MV-4-11 (cell line): ENCODE results near the gene TBC1D24.
"Not testable (repeated sequence)": the region's sequence is repeated elsewhere in the genome, so short reads cannot be mapped to it uniquely, and the experiment has no call there.

Experiments used
- DNase-seq: peaks from one replicate; lab custom pipeline; 2025; lab: John Stamatoyannopoulos, UW

TBC1D24 gene

DNA sequence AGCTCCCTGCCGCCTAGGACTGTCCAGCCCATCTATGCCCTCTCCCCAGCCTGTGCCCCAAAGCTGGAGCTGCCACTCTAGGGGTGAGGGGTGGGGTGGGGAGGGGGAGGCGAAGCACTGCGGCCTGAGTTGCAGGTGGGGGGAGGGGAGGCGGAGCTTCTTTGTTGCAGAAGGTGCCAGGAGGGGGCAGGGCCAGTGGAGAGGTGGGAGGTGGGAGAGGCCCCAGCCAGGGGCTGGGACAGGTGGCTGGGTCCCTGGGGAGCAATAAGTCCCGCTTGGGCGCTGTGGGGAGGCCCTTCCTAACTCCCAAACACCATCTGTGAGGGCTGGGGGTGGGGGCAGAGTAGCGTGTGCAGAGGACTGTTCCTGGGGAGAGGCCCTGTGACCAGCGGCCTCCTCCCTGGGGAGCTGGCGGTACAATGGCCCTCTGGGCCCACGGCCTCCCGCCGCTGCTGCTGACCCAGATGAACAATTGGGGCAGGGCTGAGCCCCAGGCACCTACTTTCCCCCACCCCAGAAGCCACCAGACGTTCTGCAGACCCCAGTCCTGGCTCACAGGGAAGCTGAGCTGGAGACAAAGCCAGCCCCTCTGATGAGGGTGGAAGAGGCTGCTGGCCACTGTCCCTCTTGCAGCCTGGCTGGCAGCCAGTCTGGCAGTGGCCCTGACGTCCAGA, 6.1 kb upstream of the TBC1D24 start:
- DNase-seq, result no peak

DNA sequence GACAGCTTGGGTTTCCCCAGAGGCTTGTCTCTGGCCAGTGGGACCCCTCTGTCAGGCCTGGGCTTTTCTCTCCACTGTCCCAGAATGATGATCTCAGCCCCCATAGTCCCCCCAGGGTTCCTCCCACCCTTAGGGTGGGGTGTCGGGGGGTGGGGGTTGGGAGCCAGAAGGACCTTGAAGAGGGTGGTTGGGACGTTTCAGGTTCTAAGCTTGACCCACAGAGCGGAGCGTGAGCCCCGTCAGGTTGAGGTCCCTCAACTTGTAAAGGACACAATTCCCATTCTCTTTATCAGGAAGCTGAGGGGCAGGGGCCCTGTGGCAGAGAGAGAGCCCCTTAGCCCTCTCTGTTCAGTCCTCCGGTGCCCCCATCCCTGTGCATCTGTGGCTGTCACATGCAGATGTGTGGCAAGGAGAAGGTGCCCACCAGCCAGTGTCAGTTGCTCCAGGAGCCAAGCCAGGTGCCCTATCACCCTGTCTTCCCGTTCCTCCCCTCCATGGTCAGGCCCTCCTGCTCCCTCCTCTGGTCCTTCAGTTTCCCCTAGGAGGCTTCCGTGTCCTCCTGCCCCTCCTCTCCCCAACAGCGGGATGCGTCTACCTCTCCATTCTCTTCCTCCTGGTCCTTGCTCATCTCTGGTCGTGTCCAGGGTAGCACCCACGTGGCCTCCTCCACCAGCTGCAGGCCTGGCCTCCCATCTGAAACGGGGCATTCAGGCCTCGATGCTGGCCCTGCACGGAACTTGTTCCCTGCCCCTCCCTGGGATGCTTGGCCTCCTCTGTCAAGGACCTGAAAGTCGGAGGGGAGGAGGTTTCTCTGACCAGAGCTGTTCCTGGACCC, 5.3 kb upstream of the TBC1D24 start:
- DNase-seq, result no peak

DNA sequence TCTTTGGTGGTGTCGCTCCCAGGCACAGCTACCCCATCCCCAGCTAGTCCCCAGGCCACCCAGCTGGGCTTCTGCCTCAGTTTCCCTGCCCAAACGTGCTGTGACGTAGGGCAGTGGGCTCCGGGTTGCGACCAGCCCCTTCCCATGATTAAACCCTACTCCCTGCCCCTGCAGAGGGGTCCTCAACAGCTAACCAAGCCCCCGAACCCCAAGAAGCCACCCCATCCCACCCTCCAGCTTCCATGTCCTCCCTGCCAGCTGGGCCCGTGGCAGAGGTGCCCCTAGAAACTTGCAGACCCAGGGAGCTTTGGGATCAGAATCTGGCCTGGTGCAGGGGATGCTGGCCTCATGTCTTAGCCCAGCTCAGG, 4.7 kb upstream of the TBC1D24 start:
- no peak for DNase-seq

DNA sequence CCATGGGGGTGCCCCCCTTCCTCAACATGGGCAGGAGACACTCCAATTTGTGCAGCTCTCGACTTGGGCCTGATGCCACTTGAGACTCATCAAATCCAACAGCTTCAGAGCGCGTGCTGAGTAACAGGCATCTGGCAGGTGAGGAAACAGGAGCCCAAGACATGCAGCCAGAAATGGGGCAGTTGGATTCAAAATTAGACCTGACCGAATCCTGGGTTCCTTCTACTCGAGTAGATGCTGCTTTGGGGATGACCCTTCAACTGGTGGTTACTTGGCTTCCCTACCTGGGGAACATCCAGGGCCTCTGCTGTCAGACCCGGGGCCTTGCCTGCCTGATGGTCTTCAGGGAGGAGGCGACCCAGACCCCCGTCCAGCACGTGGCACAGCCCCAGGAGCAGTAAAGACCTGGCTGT, 4.3 kb upstream of the TBC1D24 start:
- no peak for DNase-seq

DNA sequence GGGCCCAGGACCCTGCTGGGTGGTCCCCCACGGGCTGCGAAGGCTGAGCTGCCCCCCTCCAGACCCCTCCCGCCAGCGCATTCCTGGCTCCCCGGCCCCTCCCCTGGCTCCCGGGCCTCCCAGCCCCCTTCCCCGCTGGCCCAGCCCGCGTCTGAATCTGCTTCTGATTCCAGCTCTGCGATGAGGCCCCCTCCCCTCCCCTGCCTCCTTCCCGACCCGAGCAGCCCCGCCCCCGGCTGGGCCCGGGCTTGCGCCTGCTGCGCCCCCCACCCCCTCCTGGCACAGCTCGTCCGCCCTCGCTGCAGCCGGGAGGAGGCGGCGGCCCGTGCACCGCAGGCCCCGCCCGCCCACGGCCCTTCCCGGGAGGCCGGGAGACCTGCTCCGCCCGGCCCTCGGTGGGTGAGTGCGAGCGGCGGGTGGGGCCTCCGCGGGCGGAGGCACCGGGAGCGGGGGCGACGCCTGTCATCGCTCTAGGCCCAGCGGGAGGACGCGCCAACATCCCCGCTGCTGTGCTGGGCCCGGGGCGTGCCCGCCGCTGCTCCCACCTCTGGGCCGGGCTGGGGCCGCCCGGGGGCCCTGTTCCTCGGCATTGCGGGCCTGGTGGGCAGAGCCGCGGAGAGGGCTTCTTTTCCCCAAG, 3.8 kb upstream of the TBC1D24 start, which contains the start of gene NTN3:
Gene NTN3, plus strand, starts transcription at position 282 of the 637 bp plus-strand sequence. CDS start 405 bp downstream, outside the sequence.
- no peak for DNase-seq

DNA sequence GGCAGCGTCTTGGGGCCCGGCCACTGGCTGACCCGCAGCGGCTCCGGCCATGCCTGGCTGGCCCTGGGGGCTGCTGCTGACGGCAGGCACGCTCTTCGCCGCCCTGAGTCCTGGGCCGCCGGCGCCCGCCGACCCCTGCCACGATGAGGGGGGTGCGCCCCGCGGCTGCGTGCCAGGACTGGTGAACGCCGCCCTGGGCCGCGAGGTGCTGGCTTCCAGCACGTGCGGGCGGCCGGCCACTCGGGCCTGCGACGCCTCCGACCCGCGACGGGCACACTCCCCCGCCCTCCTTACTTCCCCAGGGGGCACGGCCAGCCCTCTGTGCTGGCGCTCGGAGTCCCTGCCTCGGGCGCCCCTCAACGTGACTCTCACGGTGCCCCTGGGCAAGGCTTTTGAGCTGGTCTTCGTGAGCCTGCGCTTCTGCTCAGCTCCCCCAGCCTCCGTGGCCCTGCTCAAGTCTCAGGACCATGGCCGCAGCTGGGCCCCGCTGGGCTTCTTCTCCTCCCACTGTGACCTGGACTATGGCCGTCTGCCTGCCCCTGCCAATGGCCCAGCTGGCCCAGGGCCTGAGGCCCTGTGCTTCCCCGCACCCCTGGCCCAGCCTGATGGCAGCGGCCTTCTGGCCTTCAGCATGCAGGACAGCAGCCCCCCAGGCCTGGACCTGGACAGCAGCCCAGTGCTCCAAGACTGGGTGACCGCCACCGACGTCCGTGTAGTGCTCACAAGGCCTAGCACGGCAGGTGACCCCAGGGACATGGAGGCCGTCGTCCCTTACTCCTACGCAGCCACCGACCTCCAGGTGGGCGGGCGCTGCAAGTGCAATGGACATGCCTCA, 3.1 kb upstream of the TBC1D24 start:
- no peak for DNase-seq

DNA sequence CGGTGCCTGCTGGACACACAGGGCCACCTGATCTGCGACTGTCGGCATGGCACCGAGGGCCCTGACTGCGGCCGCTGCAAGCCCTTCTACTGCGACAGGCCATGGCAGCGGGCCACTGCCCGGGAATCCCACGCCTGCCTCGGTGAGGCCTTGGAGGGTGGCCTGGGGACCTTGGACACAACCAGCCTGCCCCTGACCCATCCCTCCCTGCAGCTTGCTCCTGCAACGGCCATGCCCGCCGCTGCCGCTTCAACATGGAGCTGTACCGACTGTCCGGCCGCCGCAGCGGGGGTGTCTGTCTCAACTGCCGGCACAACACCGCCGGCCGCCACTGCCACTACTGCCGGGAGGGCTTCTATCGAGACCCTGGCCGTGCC, 2.5 kb upstream of the TBC1D24 start:
- DNase-seq, result no peak

DNA sequence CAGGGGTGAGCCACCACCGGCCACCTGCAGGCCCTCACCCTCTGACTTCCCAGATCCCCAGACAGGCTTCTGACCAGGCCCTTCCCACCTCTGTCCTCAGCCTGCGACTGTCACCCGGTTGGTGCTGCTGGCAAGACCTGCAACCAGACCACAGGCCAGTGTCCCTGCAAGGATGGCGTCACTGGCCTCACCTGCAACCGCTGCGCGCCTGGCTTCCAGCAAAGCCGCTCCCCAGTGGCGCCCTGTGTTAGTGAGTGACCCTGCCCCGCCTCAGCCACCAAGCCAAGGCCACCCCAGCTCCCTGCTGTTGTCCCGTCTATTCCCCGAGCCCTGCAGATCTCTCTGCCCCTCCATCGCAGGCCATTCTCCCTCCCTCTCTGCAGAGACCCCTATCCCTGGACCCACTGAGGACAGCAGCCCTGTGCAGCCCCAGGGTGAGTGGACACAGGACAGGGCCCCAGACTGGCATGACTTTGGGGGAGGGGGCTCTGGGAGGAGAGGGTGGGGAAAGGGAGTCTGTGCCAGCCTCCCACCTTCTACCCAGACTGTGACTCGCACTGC, 2.0 kb upstream of the TBC1D24 start:
- DNase-seq, result no peak

DNA sequence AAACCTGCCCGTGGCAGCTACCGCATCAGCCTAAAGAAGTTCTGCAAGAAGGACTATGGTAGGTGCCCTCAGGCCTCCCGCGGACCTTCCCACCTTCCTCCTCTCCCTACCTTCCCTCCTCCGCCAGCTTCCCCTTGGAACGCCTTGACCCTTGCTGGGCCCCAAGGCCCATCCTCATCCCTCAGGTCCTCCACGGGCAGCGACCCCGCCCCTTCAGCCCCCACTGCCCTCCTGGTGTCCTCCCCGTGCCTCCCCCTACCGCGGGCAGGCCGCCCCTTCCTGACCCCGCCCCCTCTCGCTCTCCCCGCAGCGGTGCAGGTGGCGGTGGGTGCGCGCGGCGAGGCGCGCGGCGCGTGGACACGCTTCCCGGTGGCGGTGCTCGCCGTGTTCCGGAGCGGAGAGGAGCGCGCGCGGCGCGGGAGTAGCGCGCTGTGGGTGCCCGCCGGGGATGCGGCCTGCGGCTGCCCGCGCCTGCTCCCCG, 1.4 kb upstream of the TBC1D24 start:
- DNase-seq, result no peak

DNA sequence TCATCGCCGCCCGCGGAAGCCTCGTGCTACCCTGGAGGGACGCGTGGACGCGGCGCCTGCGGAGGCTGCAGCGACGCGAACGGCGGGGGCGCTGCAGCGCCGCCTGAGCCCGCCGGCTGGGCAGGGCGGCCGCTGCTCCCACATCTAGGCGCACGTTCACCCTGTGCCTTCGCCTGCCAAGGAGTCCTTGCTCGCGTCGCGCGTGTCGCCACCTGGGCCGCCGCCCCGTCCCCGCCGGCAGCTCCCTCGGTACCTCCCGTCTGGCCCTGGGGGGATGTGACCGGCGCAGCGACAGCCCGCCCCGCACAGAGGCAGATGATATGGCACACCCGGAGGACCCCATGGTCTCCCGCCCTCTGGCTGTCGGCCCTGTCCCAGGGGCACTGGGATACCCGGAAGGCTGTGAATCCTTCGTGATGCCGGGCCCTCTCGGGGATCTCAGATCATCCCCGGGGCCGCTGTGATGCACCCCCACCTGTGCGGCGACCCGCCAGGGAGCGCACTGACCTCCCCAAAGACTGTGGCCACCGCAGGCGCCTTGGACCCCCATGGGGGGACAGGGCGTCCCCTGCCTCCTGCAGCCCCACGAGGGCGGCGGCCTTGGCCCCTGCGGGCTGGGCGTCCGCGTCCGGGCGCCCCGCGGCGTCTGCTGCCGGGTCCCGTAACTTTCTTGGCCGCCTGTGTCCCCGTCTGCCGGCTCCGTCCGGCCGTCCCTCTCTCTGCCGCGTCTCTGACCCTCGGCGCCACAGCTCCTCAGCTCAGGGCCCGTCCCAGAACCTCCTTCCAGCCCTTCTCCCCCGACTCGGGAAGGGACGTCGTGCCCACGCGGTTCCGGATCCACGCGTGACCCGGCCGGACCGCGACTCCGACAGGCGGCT, 689 bp upstream of the TBC1D24 start:
- DNase-seq, result peak; percentile 37

DNA sequence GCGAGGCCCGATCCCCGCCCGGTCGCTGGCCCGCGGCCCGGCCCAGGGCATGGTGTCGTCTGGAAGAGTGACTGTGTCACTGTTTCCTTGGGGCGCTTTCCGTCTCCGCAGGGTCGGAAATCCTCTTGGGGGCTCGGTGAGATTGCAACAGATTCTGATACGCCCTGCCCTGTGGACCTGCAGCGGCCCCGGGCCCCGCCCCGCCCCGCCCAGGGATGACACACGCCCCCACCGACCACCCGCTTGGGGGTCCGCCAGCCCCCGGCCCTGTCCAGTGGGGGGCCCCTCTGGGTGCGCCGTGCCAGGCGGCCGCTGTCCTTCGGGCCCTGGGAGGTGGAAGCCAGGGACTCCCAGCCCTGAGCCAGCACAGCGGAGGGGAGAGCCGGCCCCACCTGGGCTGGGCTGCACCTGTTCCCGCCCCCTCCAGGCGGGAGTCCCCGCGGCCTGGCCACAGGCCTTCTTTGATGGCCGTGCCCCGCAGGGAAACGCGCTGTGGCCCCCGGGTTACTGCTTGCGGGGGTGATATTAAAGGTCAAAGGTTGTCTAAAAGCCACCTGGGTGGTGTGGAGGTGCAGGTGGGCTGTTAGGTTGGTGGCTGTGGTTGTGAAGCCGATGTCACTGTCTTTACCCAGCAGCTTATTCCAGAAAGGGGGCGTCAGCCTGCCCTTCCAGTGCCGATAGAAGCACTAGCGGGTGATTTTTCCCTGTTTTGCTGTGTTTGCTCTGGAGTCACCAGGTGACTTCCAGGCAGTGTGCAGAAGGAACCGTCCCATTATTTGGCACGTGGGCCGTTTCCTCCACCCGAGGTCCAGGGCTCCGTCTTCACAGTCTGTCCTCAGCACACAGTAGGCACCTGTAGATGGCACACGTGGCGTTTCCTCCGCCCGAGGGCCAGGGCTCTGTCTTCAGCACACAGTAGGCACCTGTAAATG, 752 bp downstream of the TBC1D24 start:
- peak; percentile 21 for DNase-seq

DNA sequence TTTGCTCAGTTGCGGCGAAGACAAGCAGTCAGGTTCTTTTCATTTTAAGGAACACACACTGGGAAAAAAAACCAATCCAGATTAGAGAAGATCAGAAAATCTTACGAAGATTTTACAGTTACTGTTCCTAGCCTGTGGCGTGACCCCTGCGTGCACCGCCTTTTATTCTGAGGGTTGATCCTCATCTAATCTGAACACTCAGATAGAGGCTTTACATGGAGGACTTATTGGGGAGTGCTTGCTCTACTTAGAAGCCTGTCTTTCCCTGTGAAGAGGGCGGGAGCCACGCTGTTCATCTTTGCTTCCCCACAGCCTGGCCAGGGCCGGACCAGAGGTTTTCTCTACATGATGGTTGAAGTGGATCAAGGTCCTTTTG, 1.4 kb downstream of the TBC1D24 start:
- DNase-seq, result no peak

DNA sequence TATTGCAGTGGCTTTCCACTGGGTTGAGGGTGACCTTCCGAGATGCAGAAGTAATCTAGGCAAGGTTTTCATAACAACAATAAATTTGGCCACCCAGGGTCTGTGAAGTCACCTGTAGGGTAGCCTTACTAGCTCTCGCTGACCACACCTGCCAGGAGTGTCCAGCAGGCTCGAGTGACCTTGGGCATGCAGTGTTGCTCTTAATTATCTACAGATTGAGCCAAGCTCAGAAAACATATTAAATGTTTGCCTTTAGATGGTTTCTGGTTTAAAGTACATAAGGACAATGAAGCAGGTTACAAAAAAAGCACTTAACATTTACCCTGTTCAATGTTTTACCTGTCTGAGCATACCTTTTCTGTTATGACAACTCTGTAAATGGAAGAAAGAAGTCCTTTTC, 1.8 kb downstream of the TBC1D24 start:
- no peak for DNase-seq

DNA sequence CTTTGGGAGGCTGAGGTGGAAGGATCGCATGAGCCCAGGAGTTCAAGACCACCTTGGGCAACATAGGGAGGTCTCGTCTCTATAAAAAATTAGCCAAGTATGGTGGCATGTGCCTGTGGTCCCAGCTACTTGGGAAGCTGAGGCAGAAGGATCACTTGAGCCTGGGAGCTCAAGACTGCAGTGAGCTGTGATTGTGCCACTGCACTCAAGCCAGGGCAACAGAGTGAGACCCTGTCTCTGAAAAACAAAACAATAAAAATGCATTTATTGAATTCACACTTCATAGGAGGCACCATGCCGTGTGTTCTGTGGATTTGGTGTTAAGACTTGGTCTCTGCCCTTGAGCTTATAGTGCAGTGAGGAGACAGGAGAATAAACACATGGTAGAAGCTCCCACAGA, 2.4 kb downstream of the TBC1D24 start:
- no peak for DNase-seq

DNA sequence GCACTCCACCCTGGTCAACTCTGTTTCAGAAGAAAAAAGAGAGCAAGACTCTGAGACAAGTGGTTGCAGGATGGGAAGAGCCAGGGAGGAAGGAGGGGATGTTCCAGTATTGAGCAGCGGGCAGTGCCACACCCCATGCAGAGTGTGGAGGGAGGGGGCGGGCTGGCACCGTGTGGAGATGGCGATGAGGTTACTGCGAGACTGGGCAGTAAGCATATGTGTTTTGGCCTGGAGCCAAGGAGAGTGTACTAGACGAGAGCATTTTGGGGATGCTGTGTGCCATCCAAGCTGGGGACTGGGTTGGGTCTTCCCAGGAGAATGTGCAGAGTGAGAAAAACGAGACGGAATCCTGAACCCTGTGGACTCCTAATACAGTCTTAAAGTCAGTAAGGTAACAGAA, 3.4 kb downstream of the TBC1D24 start:
- no peak for DNase-seq

DNA sequence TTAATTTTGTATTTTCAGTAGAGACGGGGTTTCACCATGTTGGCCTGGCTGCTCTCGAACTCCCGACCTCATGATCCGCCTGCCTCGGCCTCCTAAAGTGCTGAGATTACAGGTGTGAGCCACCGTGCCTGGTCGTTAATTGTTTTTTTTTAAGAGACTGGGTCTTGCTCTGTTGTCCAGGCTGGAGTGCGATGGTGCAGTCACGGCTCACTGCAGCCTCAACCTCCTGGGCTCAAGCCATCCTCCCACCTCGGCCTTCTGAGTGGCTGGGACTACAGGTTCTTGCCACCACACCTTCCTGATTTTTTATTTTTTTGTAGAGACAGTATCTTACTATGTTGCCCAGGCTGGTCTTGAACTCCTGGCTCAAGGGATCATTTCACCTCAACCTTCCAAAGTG, 5.1 kb downstream of the TBC1D24 start:
- not testable (repeated sequence) for DNase-seq

DNA sequence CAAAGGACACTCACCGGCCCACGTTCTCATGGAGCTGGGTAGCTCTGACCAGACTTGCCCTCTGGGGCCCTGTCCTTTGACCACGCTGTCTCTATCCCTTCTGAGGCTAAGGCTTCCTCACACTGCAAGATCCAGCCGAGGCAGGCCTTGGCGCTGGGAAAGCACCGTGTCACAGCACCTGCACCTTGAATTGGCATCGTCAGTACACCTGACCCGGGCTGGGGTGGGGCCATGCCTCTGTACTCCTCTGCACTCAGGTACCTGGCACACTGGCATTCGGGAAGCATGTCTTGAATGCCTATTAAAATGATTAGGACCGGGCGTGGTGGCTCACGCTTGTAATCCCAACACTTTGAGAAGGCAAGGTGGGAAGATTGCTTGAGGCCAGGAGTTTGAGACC, 6.0 kb downstream of the TBC1D24 start:
- DNase-seq, result no peak

DNA sequence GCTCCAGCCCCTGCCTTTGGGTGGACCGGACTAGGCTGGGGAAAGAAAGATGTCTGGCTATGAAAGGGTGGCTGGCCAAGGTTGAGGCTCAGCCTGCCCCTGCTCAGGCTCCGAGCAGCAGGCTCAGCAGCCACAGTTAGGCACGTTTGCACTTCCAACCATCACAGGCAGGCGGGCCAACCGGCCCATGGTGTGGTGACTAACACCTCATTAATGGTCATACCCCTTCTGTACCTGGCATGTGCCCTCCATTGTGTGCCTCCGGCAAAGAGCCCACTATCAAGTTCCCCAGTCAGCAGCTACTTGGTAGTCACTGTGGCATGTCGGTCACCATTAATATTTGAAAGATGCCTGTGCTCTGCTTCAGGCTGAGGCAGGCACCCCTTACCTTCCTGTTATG, 6.7 kb downstream of the TBC1D24 start:
- no peak for DNase-seq

DNA sequence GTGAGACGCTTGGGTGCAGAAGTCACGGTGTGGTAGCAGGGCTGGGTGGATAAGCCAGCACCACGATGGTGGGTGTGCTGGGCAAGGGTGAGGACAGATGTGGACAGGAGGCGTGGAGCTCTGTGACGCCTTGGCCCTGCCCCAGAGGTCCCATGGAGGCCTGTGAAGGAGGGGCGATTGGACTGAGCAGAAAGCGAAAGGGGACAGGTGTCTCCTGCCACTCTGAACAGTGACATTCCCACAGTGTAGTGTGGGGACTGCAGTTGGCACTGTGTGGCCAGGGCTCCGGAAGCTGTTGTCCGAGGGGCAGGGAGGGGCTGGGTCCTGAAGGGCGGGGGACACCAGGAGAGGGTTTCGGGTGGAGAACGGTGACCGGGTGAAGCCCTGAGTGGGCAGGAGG, 7.3 kb downstream of the TBC1D24 start:
- no peak for DNase-seq
